IMR-90 (cell line): ENCODE results near the gene STK33.

Experiments
- BHLHE40 ChIP-seq: fragments of 150-350 bp; IDR thresholded peaks from 2 replicates; pipeline ENCODE4 v1.6.1; 2016; ENCODE audit warnings: mild to moderate bottlenecking, low read depth, low read length
- CHD1 ChIP-seq: IDR thresholded peaks from 2 replicates; pipeline ENCODE4 v1.6.1; 2012; ENCODE audit warnings: low read depth, low read length, improper control_type of control experiment
- CTCF ChIP-seq: conservative IDR thresholded peaks from 2 replicates; pipeline ENCODE4 v1.5.1; 2012; ENCODE audit warnings: mild to moderate bottlenecking, low read depth, low read length, improper control_type of control experiment
- ELK1 ChIP-seq: fragments of 150-350 bp; IDR thresholded peaks from 2 replicates; pipeline ENCODE4 v1.6.1; 2016; ENCODE audit warnings: low read depth, mild to moderate bottlenecking, low read length, moderate library complexity, borderline replicate concordance
- FOS ChIP-seq: fragments of 150-350 bp; IDR thresholded peaks from 2 replicates; pipeline ENCODE4 v1.6.1; 2016; ENCODE audit warnings: low read depth, low read length
- MAFK ChIP-seq: IDR thresholded peaks from 2 replicates; pipeline ENCODE4 v1.6.1; 2012; ENCODE audit warnings: low read depth, low read length, improper control_type of control experiment
- MXI1 ChIP-seq: IDR thresholded peaks from 2 replicates; pipeline ENCODE4 v1.6.1; 2012; ENCODE audit warnings: low read depth, mild to moderate bottlenecking, low read length, moderate library complexity, borderline replicate concordance
- POLR2A ChIP-seq: IDR thresholded peaks from 2 replicates; pipeline ENCODE4 v1.6.1; 2012; ENCODE audit warnings: mild to moderate bottlenecking, low read depth, low read length
- USF2 ChIP-seq: fragments of 150-350 bp; IDR thresholded peaks from 2 replicates; pipeline ENCODE4 v1.6.1; 2017; ENCODE audit warnings: mild to moderate bottlenecking, antibody characterized with exemption, low read length, low read depth

GRCh38 chr11:8362899-8363298 lies 231.1 kb downstream of the STK33 start:
- TF ChIP-seq CTCF = no peak
- no peak for TF ChIP-seq USF2
- TF ChIP-seq POLR2A = no peak
- TF ChIP-seq MAFK = no peak
- TF ChIP-seq FOS = no peak
- TF ChIP-seq BHLHE40 = no peak
- TF ChIP-seq CHD1 = no peak
- TF ChIP-seq ELK1 = no peak
- TF ChIP-seq MXI1 = no peak
